ENCODE results near the gene RPS6KA2. TPM values are rescaled to one million over a fixed set of nuclear protein-coding genes. Genes with fewer than 3 reads are reported as not detected.

RPS6KA2 gene
- total RNA-seq, 1 experiment from 2014 or later = 4.1 TPM

DNA sequence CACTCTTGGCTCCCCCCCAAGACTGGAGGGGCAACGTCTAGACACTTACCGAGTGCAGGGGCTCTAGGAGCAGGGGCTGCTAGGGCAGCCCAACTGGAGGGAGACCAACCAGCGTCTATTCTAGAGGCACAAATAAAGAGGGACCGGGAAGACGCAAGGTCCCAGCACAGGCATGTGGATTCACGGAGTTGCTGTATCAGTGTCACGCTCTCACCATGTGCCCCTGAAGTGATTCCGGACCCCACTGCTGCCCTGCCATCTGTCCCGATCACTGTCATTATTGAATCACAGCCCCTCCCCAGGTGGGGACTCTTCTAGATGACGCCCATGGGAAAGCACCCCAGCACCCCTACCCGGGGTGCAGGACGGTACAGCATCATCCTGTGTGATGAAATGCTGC, 94.7 kb downstream of the RPS6KA2 start:
- DNase-seq (ENCODE audit: low read depth, low spot score) = no peak
- Histone ChIP-seq H3K4me3 (ENCODE audit: low read depth in 2 of 2, low read length in 2 of 2) (no peak overlapping the region), H3K27ac (ENCODE audit: low read length) (no peak overlapping the region), H3K9me3 (ENCODE audit: control insufficient read depth, insufficient read depth, low read depth, low read length) (no peaks in the 10 kb centered on the region), H3K27me3 (ENCODE audit: control insufficient read depth, insufficient read depth, low read length) (no peaks in the 10 kb centered on the region), H3K36me3 (ENCODE audit: control insufficient read depth, insufficient read depth, low read length) (no peaks in the 10 kb centered on the region), H3K4me1 (ENCODE audit: control insufficient read depth, insufficient read depth, low read length) (no peaks in the 10 kb centered on the region)
- ATAC-seq = no peak
- ChIA-PET CTCF (no interaction called here), POLR2A (no interaction called here)
- no TSS peak for BruUV-seq (replicated peaks)
- intact Hi-C loops (cut with micrococcal nuclease; ENCODE audit: unreplicated experiment) (no loop called here), in situ Hi-C loops (cut with HindIII; ENCODE audit: low pct_unique_long_range_greater_than_20kb, low sequenced_read_pairs) (no loop called here)
- TF ChIP-seq, protein P1, sequence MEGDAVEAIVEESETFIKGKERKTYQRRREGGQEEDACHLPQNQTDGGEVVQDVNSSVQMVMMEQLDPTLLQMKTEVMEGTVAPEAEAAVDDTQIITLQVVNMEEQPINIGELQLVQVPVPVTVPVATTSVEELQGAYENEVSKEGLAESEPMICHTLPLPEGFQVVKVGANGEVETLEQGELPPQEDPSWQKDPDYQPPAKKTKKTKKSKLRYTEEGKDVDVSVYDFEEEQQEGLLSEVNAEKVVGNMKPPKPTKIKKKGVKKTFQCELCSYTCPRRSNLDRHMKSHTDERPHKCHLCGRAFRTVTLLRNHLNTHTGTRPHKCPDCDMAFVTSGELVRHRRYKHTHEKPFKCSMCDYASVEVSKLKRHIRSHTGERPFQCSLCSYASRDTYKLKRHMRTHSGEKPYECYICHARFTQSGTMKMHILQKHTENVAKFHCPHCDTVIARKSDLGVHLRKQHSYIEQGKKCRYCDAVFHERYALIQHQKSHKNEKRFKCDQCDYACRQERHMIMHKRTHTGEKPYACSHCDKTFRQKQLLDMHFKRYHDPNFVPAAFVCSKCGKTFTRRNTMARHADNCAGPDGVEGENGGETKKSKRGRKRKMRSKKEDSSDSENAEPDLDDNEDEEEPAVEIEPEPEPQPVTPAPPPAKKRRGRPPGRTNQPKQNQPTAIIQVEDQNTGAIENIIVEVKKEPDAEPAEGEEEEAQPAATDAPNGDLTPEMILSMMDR (IDR thresholded peaks at IDR 0.05) = no peak
- TF ChIP-seq TCF7L2 (IDR thresholded peaks at IDR 0.05; ENCODE audit: low read depth, low read length) (no peak), POLR2AphosphoS5 (IDR thresholded peaks at IDR 0.05; ENCODE audit: low read depth, low read length) (no peak), SIN3A (IDR thresholded peaks at IDR 0.05; ENCODE audit: borderline replicate concordance, insufficient read depth, low read depth, low read length) (no peak)
- TF ChIP-seq, protein P2, sequence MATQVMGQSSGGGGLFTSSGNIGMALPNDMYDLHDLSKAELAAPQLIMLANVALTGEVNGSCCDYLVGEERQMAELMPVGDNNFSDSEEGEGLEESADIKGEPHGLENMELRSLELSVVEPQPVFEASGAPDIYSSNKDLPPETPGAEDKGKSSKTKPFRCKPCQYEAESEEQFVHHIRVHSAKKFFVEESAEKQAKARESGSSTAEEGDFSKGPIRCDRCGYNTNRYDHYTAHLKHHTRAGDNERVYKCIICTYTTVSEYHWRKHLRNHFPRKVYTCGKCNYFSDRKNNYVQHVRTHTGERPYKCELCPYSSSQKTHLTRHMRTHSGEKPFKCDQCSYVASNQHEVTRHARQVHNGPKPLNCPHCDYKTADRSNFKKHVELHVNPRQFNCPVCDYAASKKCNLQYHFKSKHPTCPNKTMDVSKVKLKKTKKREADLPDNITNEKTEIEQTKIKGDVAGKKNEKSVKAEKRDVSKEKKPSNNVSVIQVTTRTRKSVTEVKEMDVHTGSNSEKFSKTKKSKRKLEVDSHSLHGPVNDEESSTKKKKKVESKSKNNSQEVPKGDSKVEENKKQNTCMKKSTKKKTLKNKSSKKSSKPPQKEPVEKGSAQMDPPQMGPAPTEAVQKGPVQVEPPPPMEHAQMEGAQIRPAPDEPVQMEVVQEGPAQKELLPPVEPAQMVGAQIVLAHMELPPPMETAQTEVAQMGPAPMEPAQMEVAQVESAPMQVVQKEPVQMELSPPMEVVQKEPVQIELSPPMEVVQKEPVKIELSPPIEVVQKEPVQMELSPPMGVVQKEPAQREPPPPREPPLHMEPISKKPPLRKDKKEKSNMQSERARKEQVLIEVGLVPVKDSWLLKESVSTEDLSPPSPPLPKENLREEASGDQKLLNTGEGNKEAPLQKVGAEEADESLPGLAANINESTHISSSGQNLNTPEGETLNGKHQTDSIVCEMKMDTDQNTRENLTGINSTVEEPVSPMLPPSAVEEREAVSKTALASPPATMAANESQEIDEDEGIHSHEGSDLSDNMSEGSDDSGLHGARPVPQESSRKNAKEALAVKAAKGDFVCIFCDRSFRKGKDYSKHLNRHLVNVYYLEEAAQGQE (IDR thresholded peaks at IDR 0.05; ENCODE audit: insufficient read depth in 1 of 2, low read depth in 2 of 2, low read length in 1 of 2) = no peak

- no TSS peak for BruUV-seq (replicated peaks)
- Histone ChIP-seq H3K27ac (ENCODE audit: low read length) (no peak overlapping the region), H3K4me1 (ENCODE audit: control insufficient read depth, insufficient read depth, low read length) (no peaks in the 10 kb centered on the region), H3K36me3 (ENCODE audit: control insufficient read depth, insufficient read depth, low read length) (no peaks in the 10 kb centered on the region), H3K27me3 (ENCODE audit: control insufficient read depth, insufficient read depth, low read length) (no peaks in the 10 kb centered on the region), H3K4me3 (ENCODE audit: low read depth in 2 of 2, low read length in 2 of 2) (no peak overlapping the region), H3K9me3 (ENCODE audit: control insufficient read depth, insufficient read depth, low read depth, low read length) (no peaks in the 10 kb centered on the region)
- in situ Hi-C loops (cut with HindIII; ENCODE audit: low pct_unique_long_range_greater_than_20kb, low sequenced_read_pairs) (no loop called here), intact Hi-C loops (cut with micrococcal nuclease; ENCODE audit: unreplicated experiment) (no loop called here)
- ATAC-seq (peak; percentile 78), DNase-seq (ENCODE audit: low read depth, low spot score) (peak; percentile 84)
- POLR2A ChIA-PET = no interaction called here
- TF ChIP-seq SIN3A (IDR thresholded peaks at IDR 0.05; ENCODE audit: borderline replicate concordance, insufficient read depth, low read depth, low read length) (no peak), POLR2AphosphoS5 (IDR thresholded peaks at IDR 0.05; ENCODE audit: low read depth, low read length) (no peak), TCF7L2 (IDR thresholded peaks at IDR 0.05; ENCODE audit: low read depth, low read length) (no peak)
- TF ChIP-seq, protein P1 (IDR thresholded peaks at IDR 0.05) = no peak
- TF ChIP-seq, protein P2 (IDR thresholded peaks at IDR 0.05; ENCODE audit: insufficient read depth in 1 of 2, low read depth in 2 of 2, low read length in 1 of 2) = no peak
- CTCF ChIA-PET = no interaction called here
Observed at GRCh38 chr6:166530211-166531095, 96.6 kb downstream of the RPS6KA2 start.

Measured in Panc1 (cell line).